H1 (cell line): ENCODE data around the gene ACHE.

Experiments used
- ATF3 ChIP-seq: IDR thresholded peaks from 2 replicates; pipeline ENCODE4 v1.6.1; 2011; ENCODE audit warnings: low read depth, mild to moderate bottlenecking, low read length; ENCODE audit not compliant: insufficient read depth
- CEBPB ChIP-seq: IDR thresholded peaks from 2 replicates; pipeline ENCODE4 v1.6.1; 2012; ENCODE audit warnings: low read depth, low read length
- CREB1 ChIP-seq: IDR thresholded peaks from 2 replicates; pipeline ENCODE4 v1.6.1; 2012; ENCODE audit warnings: inconsistent platforms
- EZH2 ChIP-seq: fragments of 200-600 bp; sonication (generic); IDR thresholded peaks from 2 replicates; pipeline ENCODE4 v1.7.1; 2012; ENCODE audit warnings: low read depth, mild to moderate bottlenecking, moderate library complexity, low read length, inconsistent platforms; ENCODE audit not compliant: severe bottlenecking
- FOSL1 ChIP-seq: IDR thresholded peaks from 2 replicates; pipeline ENCODE4 v1.6.1; 2011; ENCODE audit warnings: mild to moderate bottlenecking, low read depth, low read length, moderate library complexity; ENCODE audit not compliant: insufficient read depth
- JUN ChIP-seq: IDR thresholded peaks from 2 replicates; pipeline ENCODE4 v1.6.1; 2011; ENCODE audit warnings: low read depth, mild to moderate bottlenecking, improper control_type of control experiment, low read length
- MAX ChIP-seq: IDR thresholded peaks from 2 replicates; pipeline ENCODE4 v1.6.1; 2012; ENCODE audit warnings: inconsistent platforms
- POLR2A ChIP-seq, 2 experiments: IDR thresholded peaks; 1 replicate in 1 of 2; 2 replicates in 1 of 2; pipeline ENCODE4 v1.6.1; 2011; ENCODE audit warnings: low read depth in 2 of 2, low read length in 2 of 2, mild to moderate bottlenecking in 2 of 2; ENCODE audit errors: control extremely low read depth in 1 of 2
- POLR2AphosphoS5 ChIP-seq: IDR thresholded peaks from 2 replicates; pipeline ENCODE4 v1.6.1; 2011; ENCODE audit warnings: low read depth, low read length
- TAF1 ChIP-seq: IDR thresholded peaks from 2 replicates; pipeline ENCODE4 v1.6.1; 2011; ENCODE audit warnings: mild to moderate bottlenecking, low read depth, low read length
- TEAD4 ChIP-seq: IDR thresholded peaks from 2 replicates; pipeline ENCODE4 v1.6.1; 2012; ENCODE audit warnings: low read depth, low read length, inconsistent platforms, mixed read lengths
- YY1 ChIP-seq: IDR thresholded peaks from 2 replicates; pipeline ENCODE4 v1.6.1; 2011; ENCODE audit warnings: low read depth, mild to moderate bottlenecking, low read length
- TF ChIP-seq, protein P1 (sequence below), 3 experiments: IDR thresholded peaks; 1 replicate in 2 of 3; 2 replicates in 1 of 3; pipeline versions ENCODE4 v1.5.1 to v1.6.1; 2011; ENCODE audit warnings: low read length in 3 of 3, mild to moderate bottlenecking in 3 of 3, inconsistent platforms in 2 of 3, low read depth in 1 of 3, moderate library complexity in 1 of 3; ENCODE audit not compliant: insufficient read depth in 1 of 3; ENCODE audit errors: control extremely low read depth in 1 of 3
- TF ChIP-seq, protein P2 (sequence below): IDR thresholded peaks from 2 replicates; pipeline ENCODE4 v1.6.1; 2011; ENCODE audit warnings: low read length, improper control_type of control experiment

DNA sequence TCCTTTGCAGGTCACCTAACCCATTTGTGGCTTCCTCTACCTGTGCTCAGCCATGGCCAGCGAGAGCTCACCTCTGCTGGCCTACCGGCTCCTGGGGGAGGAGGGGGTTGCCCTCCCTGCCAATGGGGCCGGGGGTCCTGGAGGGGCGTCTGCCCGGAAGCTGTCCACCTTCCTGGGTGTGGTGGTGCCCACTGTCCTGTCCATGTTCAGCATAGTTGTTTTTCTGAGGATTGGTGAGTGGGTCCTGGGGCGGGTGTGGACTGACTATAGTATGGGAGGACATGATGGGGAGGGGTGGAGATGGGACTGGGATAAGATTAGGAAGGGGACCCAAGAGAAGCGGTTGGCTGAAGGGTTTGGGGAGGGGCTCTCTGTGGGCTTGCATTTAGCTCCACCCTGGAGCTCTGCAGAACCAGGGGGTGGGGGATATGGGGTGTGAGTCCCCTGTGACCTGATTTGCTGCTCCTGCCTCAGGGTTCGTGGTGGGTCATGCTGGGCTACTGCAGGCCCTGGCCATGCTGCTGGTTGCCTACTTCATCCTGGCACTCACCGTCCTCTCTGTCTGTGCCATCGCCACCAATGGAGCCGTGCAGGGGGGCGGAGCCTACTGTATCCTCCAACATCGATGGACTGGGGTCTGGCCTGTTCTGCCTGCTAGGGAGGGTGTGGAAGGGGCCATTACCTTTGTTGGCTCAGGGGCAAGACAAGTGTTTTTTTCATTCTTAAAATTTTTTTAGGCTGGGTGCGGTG, 41.4 kb downstream of the ACHE start:
- TF ChIP-seq CEBPB (no peak), POLR2A (IDR thresholded peaks at IDR 0.05; ENCODE audit: control extremely low read depth in 1 of 2, low read depth in 2 of 2, low read length in 2 of 2) (no peak), TEAD4 (no peak), YY1 (no peak), TAF1 (no peak), POLR2AphosphoS5 (no peak), ATF3 (no peak), EZH2 (no peak), CREB1 (no peak), JUN (no peak), FOSL1 (no peak), MAX (no peak)
- TF ChIP-seq, protein P1, sequence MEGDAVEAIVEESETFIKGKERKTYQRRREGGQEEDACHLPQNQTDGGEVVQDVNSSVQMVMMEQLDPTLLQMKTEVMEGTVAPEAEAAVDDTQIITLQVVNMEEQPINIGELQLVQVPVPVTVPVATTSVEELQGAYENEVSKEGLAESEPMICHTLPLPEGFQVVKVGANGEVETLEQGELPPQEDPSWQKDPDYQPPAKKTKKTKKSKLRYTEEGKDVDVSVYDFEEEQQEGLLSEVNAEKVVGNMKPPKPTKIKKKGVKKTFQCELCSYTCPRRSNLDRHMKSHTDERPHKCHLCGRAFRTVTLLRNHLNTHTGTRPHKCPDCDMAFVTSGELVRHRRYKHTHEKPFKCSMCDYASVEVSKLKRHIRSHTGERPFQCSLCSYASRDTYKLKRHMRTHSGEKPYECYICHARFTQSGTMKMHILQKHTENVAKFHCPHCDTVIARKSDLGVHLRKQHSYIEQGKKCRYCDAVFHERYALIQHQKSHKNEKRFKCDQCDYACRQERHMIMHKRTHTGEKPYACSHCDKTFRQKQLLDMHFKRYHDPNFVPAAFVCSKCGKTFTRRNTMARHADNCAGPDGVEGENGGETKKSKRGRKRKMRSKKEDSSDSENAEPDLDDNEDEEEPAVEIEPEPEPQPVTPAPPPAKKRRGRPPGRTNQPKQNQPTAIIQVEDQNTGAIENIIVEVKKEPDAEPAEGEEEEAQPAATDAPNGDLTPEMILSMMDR (IDR thresholded peaks at IDR 0.05; ENCODE audit: control extremely low read depth in 1 of 3, insufficient read depth in 1 of 3, low read depth in 1 of 3, low read length in 3 of 3): no peak
- TF ChIP-seq, protein P2, sequence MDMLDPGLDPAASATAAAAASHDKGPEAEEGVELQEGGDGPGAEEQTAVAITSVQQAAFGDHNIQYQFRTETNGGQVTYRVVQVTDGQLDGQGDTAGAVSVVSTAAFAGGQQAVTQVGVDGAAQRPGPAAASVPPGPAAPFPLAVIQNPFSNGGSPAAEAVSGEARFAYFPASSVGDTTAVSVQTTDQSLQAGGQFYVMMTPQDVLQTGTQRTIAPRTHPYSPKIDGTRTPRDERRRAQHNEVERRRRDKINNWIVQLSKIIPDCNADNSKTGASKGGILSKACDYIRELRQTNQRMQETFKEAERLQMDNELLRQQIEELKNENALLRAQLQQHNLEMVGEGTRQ: no peak
